ENCODE results near the gene ROCK2. TPM values are rescaled to one million over a fixed set of nuclear protein-coding genes. Genes with fewer than 3 reads are reported as not detected.

Gene ROCK2
- total RNA-seq, 3 donors from 2014 or later (not counting 1 experiment from before 2014, with no cell fraction given) = 19.9 to 28.2 (median 21.9) TPM

DNA sequence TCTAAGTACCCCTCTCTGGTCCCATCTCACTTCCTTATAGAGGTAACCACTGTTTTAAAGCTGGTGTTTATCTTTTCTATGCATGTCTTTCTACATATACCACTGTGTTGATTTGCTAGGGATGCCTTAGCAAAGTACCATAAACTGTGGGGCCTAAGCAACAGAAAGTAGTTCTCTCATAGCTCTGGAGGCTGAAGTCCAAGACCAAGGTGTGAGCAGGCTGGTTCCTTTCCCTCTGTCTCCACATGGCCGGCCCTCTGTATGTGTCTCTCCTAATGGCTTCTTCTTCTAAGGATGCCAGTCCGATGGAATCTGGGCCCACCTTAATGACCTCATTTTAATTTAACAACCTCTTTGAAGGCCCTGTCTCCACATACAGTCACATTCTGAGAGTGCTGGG is 40.8 kb upstream of the ROCK2 start:
- Histone ChIP-seq H3K27me3 (ENCODE audit: control insufficient read depth, insufficient read depth, low read length) (no peaks in the 10 kb centered on the region), H3K9me3 (ENCODE audit: control insufficient read depth, insufficient read depth, low read length) (no peaks in the 10 kb centered on the region), H3K4me1 (ENCODE audit: control insufficient read depth, insufficient read depth, low read length) (no peaks in the 10 kb centered on the region), H3K4me3 (ENCODE audit: low read length) (no peak overlapping the region), H3K36me3 (ENCODE audit: control insufficient read depth, insufficient read depth, low read length) (no peaks in the 10 kb centered on the region), H3K27ac (ENCODE audit: low read length) (no peak overlapping the region)
- peaks cover 0 to 4% of the 10 kb centered on the region in 2 donors for H3K27me3 Mint-ChIP-seq (ENCODE audit: low read depth in 2 of 2)
- no peak for ATAC-seq
- H3K4me1 Mint-ChIP-seq = no peaks in the 10 kb centered on the region
- H3K36me3 Mint-ChIP-seq = no peaks in the 10 kb centered on the region
- no peaks in the 10 kb centered on the region for H3K9me3 Mint-ChIP-seq
- no peak for DNase-seq
- H3K27ac Mint-ChIP-seq = no peak overlapping the region
- TF ChIP-seq, protein P1, sequence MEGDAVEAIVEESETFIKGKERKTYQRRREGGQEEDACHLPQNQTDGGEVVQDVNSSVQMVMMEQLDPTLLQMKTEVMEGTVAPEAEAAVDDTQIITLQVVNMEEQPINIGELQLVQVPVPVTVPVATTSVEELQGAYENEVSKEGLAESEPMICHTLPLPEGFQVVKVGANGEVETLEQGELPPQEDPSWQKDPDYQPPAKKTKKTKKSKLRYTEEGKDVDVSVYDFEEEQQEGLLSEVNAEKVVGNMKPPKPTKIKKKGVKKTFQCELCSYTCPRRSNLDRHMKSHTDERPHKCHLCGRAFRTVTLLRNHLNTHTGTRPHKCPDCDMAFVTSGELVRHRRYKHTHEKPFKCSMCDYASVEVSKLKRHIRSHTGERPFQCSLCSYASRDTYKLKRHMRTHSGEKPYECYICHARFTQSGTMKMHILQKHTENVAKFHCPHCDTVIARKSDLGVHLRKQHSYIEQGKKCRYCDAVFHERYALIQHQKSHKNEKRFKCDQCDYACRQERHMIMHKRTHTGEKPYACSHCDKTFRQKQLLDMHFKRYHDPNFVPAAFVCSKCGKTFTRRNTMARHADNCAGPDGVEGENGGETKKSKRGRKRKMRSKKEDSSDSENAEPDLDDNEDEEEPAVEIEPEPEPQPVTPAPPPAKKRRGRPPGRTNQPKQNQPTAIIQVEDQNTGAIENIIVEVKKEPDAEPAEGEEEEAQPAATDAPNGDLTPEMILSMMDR (IDR thresholded peaks at IDR 0.05) = no peak
- intact Hi-C loops (cut with micrococcal nuclease) = no loop called here
- 94% methylated on average over 2 of the region's 2 CpGs for WGBS (ENCODE audit: insufficient coverage)
- H3K4me3 Mint-ChIP-seq = no peak overlapping the region

DNA sequence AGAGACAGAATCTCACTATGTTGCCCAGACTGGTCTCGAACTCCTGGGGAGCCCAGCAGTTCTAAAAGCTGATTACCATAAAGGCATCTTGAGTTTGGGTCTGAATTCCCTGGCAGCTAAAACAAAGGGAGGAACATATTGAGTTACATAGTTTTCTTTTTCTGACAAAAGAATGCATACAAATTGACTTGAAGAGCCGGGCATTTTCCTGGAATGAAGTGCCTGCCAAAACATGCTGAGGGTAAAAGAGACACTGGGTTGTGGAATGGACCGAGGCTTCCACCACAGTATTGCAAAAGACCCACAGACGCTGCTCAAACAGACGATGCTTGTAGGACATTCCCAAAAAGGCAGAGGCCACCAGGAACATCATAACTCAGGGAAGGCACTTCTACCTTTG is 35.1 kb upstream of the ROCK2 start:
- Histone ChIP-seq H3K4me1 (ENCODE audit: control insufficient read depth, insufficient read depth, low read length) (no peaks in the 10 kb centered on the region), H3K36me3 (ENCODE audit: control insufficient read depth, insufficient read depth, low read length) (no peaks in the 10 kb centered on the region), H3K4me3 (ENCODE audit: low read length) (no peak overlapping the region), H3K27ac (ENCODE audit: low read length) (no peak overlapping the region), H3K9me3 (ENCODE audit: control insufficient read depth, insufficient read depth, low read length) (no peaks in the 10 kb centered on the region), H3K27me3 (ENCODE audit: control insufficient read depth, insufficient read depth, low read length) (no peaks in the 10 kb centered on the region)
- peaks cover 0 to 4% of the 10 kb centered on the region in 2 donors for H3K27me3 Mint-ChIP-seq (ENCODE audit: low read depth in 2 of 2)
- no peak overlapping the region for H3K27ac Mint-ChIP-seq
- DNase-seq (no peak), ATAC-seq (no peak)
- WGBS (ENCODE audit: insufficient coverage) = 88% methylated on average over 5 of the region's 5 CpGs
- H3K36me3 Mint-ChIP-seq = no peaks in the 10 kb centered on the region
- TF ChIP-seq, protein P1 (IDR thresholded peaks at IDR 0.05) = no peak
- no peaks in the 10 kb centered on the region for H3K4me1 Mint-ChIP-seq
- intact Hi-C loops (cut with micrococcal nuclease) = no loop called here
- H3K9me3 Mint-ChIP-seq = no peaks in the 10 kb centered on the region
- no peak overlapping the region for H3K4me3 Mint-ChIP-seq

DNA sequence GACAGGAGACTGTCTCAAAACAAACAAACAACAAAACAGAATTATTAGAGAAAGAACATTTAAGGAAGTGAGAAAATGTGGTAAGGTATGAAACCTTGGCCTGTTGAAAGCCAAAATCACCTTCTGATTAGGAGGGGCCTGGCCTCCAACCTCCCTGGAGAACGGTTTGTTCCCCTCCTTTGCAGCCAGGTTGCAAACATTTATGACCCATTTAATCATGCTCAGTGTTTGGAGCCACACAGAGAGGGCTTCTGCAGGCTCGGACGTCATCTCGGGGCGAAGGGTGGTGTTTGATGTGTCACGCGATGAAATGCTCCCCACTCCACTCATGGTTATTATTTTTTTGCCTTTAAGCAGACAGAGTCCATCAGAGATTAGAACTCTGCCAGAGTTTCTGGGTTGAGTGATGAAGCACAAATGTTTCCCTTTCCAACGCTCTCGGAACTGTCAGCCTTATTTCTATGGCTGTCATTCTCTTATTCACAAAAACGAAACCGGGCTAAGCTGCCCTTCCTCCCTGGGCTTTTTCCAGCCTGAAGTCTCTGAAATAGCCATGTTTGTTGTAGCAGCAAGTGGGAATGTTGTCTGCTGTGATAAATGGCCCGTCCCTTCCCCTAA is 33.6 kb upstream of the ROCK2 start:
- H3K9me3 Mint-ChIP-seq = no peaks in the 10 kb centered on the region
- Histone ChIP-seq H3K27ac (ENCODE audit: low read length) (no peak overlapping the region), H3K27me3 (ENCODE audit: control insufficient read depth, insufficient read depth, low read length) (no peaks in the 10 kb centered on the region), H3K4me1 (ENCODE audit: control insufficient read depth, insufficient read depth, low read length) (no peaks in the 10 kb centered on the region), H3K4me3 (ENCODE audit: low read length) (no peak overlapping the region), H3K9me3 (ENCODE audit: control insufficient read depth, insufficient read depth, low read length) (no peaks in the 10 kb centered on the region), H3K36me3 (ENCODE audit: control insufficient read depth, insufficient read depth, low read length) (no peaks in the 10 kb centered on the region)
- intact Hi-C loops (cut with micrococcal nuclease) = no loop called here
- peaks cover 0 to 4% of the 10 kb centered on the region in 2 donors for H3K27me3 Mint-ChIP-seq (ENCODE audit: low read depth in 2 of 2)
- DNase-seq (no peak), ATAC-seq (no peak)
- no peak overlapping the region for H3K27ac Mint-ChIP-seq
- H3K4me3 Mint-ChIP-seq = no peak overlapping the region
- no peaks in the 10 kb centered on the region for H3K36me3 Mint-ChIP-seq
- no peaks in the 10 kb centered on the region for H3K4me1 Mint-ChIP-seq
- 83% methylated on average over 12 of the region's 12 CpGs for WGBS (ENCODE audit: insufficient coverage)
- TF ChIP-seq, protein P1 (IDR thresholded peaks at IDR 0.05) = no peak

DNA sequence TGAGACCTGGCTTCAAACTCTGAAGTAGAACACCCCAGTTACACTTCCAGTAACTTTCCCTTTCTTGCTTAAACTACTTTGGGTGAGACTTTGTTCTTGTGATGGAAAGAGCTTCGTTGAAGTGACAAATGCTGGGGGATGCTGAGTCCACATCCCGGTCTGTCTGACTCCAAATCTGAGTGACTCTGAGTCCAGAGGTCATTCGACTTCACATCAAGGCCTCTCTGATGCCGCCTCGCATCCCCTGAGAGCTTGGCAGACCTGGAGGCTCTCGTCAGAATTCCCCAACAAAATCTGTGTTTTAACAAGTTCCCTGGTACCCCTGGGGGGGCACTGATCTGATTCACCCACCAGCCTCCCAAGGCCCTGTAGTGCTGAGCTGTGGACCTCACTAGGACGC is 31.6 kb upstream of the ROCK2 start:
- Histone ChIP-seq H3K27me3 (ENCODE audit: control insufficient read depth, insufficient read depth, low read length) (no peaks in the 10 kb centered on the region), H3K4me1 (ENCODE audit: control insufficient read depth, insufficient read depth, low read length) (no peaks in the 10 kb centered on the region), H3K4me3 (ENCODE audit: low read length) (no peak overlapping the region), H3K27ac (ENCODE audit: low read length) (no peak overlapping the region), H3K36me3 (ENCODE audit: control insufficient read depth, insufficient read depth, low read length) (no peaks in the 10 kb centered on the region), H3K9me3 (ENCODE audit: control insufficient read depth, insufficient read depth, low read length) (no peaks in the 10 kb centered on the region)
- DNase-seq = no peak
- 90% methylated on average over 7 of the region's 7 CpGs for WGBS (ENCODE audit: insufficient coverage)
- intact Hi-C loops (cut with micrococcal nuclease) = no loop called here
- TF ChIP-seq, protein P1 (IDR thresholded peaks at IDR 0.05) = no peak
- Mint-ChIP-seq H3K27me3 (ENCODE audit: low read depth in 2 of 2) (peaks cover 3 to 5% of the 10 kb centered on the region in 2 donors), H3K4me1 (no peaks in the 10 kb centered on the region), H3K4me3 (no peak overlapping the region), H3K9me3 (no peaks in the 10 kb centered on the region), H3K36me3 (no peaks in the 10 kb centered on the region), H3K27ac (no peak overlapping the region)
- no peak for ATAC-seq
